B cell (primary cell): ENCODE data around the gene CHST8. TPM values are rescaled to one million over a fixed set of nuclear protein-coding genes. Genes with fewer than 3 reads are reported as not detected.

Experiments
- ATAC-seq: fragments of 200-7000 bp; cut with Tn5 transposase; one replicate; pipeline ENCODE4 v1.10.0; 2021; ENCODE audit warnings: low read depth, mild to moderate bottlenecking, moderate number of reproducible peaks, moderate library complexity
- CTCF ChIA-PET: fragments of 350-600 bp; sonication (Branson Sonifier 250); formaldehyde crosslinking; loops from one replicate; lab custom pipeline; 2021; ENCODE audit warnings: antibody characterized with exemption, inconsistent platforms; lab: Charles Lee
- POLR2A ChIA-PET: fragments of 350-600 bp; sonication (Branson Sonifier 250); formaldehyde crosslinking; loops from one replicate; lab custom pipeline; 2021; ENCODE audit warnings: antibody characterized with exemption; lab: Charles Lee
- DNase-seq: peaks from one replicate; pipeline ENCODE4 v3.0.0; 2013
- H2AFZ ChIP-seq: 2 replicates; pipeline ENCODE4 v1.6.1; 2012; ENCODE audit warnings: mild to moderate bottlenecking, low read depth, low read length; ENCODE audit not compliant: insufficient read depth, poor library complexity, severe bottlenecking
- H3K27ac ChIP-seq, 2 donors: 1 replicate in 1 of 2; 2 replicates in 1 of 2; pipeline ENCODE4 v1.5.1; 2012 to 2013; ENCODE audit warnings: low read length in 2 of 2, mild to moderate bottlenecking in 2 of 2, moderate library complexity in 1 of 2
- H3K27me3 ChIP-seq, 4 experiments: fragments of 200-600 bp in 1 of 4; sonication (generic) in 1 of 4; replicated peaks in 1 of 4; 1 replicate in 2 of 4; 2 replicates in 2 of 4; pipeline versions ENCODE4 v1.6.1 to v1.7.0; 2013 to 2016; ENCODE audit warnings: low read length in 3 of 4, mild to moderate bottlenecking in 2 of 4, mixed read lengths in 1 of 4, moderate library complexity in 1 of 4; ENCODE audit not compliant: insufficient read depth in 4 of 4, control insufficient read depth in 3 of 4; ENCODE audit errors: control extremely low read depth in 1 of 4
- H3K36me3 ChIP-seq, 2 experiments: replicated peaks in 1 of 2; 1 replicate in 1 of 2; 2 replicates in 1 of 2; pipeline versions ENCODE4 v1.6.1 to v1.7.1; 2013; ENCODE audit warnings: low read length in 1 of 2; ENCODE audit not compliant: insufficient read depth in 2 of 2, control insufficient read depth in 1 of 2; ENCODE audit errors: control extremely low read depth in 1 of 2, extremely low read depth in 1 of 2
- H3K4me1 ChIP-seq, 2 donors: fragments of 200-600 bp in 1 of 2; sonication (generic) in 1 of 2; 1 replicate in 1 of 2; 2 replicates in 1 of 2; pipeline versions ENCODE4 v1.5.1 to v1.6.1; 2013 to 2017; ENCODE audit warnings: low read length in 2 of 2; ENCODE audit not compliant: control insufficient read depth in 2 of 2, insufficient read depth in 2 of 2
- H3K4me2 ChIP-seq: replicated peaks from 2 replicates; pipeline ENCODE3; 2012; ENCODE audit warnings: mild to moderate bottlenecking, low read depth, low read length; ENCODE audit not compliant: poor library complexity, severe bottlenecking
- H3K4me3 ChIP-seq, 5 experiments: fragments of 200-600 bp in 1 of 5; sonication (generic) in 1 of 5; 1 replicate in 3 of 5; 2 replicates in 2 of 5; pipeline versions ENCODE4 v1.5.1 to v1.7.0; 2011 to 2016; ENCODE audit warnings: low read length in 4 of 5, mild to moderate bottlenecking in 4 of 5, low read depth in 2 of 5, control low read depth in 1 of 5, moderate library complexity in 1 of 5; ENCODE audit not compliant: insufficient read depth in 1 of 5; ENCODE audit errors: control extremely low read depth in 1 of 5, extremely low read depth in 1 of 5
- H3K79me2 ChIP-seq: fragments of 200-600 bp; sonication (generic); one replicate; pipeline ENCODE4 v1.6.0; 2016; ENCODE audit warnings: low read length; ENCODE audit not compliant: control insufficient read depth, insufficient read depth
- H3K9ac ChIP-seq: fragments of 200-600 bp; sonication (generic); 2 replicates; pipeline ENCODE4 v1.6.1; 2017; ENCODE audit warnings: mild to moderate bottlenecking, low read length, moderate library complexity
- H3K9me3 ChIP-seq, 3 donors: one replicate each; pipeline versions ENCODE4 v1.6.1 to v1.7.1; 2013; ENCODE audit warnings: low read length in 2 of 3; ENCODE audit not compliant: control insufficient read depth in 2 of 3, insufficient read depth in 1 of 3; ENCODE audit errors: control extremely low read depth in 1 of 3
- H4K20me1 ChIP-seq: 2 replicates; pipeline ENCODE4 v1.6.0; 2012; ENCODE audit warnings: mild to moderate bottlenecking, low read length; ENCODE audit not compliant: insufficient read depth, control insufficient read depth, poor library complexity, severe bottlenecking
- H3K27ac Mint-ChIP-seq: one replicate; pipeline ENCODE4 v1.8.0; 2021; ENCODE audit warnings: mixed read lengths
- H3K27me3 Mint-ChIP-seq: one replicate; pipeline ENCODE4 v1.8.0; 2021; ENCODE audit warnings: mixed read lengths
- H3K4me1 Mint-ChIP-seq: one replicate; pipeline ENCODE4 v1.8.0; 2021; ENCODE audit warnings: mixed read lengths
- H3K4me3 Mint-ChIP-seq: one replicate; pipeline ENCODE4 v1.8.0; 2021; ENCODE audit warnings: mixed read lengths
- H3K9me3 Mint-ChIP-seq: one replicate; pipeline ENCODE4 v1.8.0; 2022; ENCODE audit warnings: mixed read lengths; ENCODE audit not compliant: insufficient read depth
- CTCF ChIP-seq: fragments of 200-600 bp; IDR thresholded peaks from one replicate; pipeline ENCODE4 v1.8.0; 2022; ENCODE audit warnings: antibody characterized with exemption, mild to moderate bottlenecking
- EZH2 ChIP-seq: IDR thresholded peaks from 2 replicates; pipeline ENCODE4 v1.6.1; 2012; ENCODE audit warnings: borderline replicate concordance, low read depth, mild to moderate bottlenecking, moderate library complexity, low read length; ENCODE audit not compliant: insufficient read depth, poor library complexity, severe bottlenecking
- WGBS: methylation state at CpG from one replicate; pipeline ENCODE4 v1.1.5; 2013; ENCODE audit warnings: missing lambda C conversion rate; ENCODE audit not compliant: insufficient coverage; 5-methylcytosine and 5-hydroxymethylcytosine counted together
- intact Hi-C: fragments of 100-400 bp; cut with micrococcal nuclease; formaldehyde crosslinking; loops from one replicate; pipeline ENCODE4 v1.10.0; 2022
- polyA plus RNA-seq: library from polyadenylated mRNA; depleted of rRNA; stranded (reverse); fragments of >200 nt; gene quantifications from 2 replicates; pipeline ENCODE4 v1.2.3, GENCODE V29; 2012
- total RNA-seq, 2 donors: library from RNA; stranded (reverse); fragments of 120-200 nt in 1 of 2; gene quantifications; 1 replicate in 1 of 2; 2 replicates in 1 of 2; pipeline versions ENCODE4 v1.2.3 to v1.2.4, GENCODE V29; 2013 to 2022

The CHST8 gene
- total and polyA plus RNA-seq, 2 donors (not counting 1 experiment from before 2014, with no cell fraction given), result not detected

- Mint-ChIP-seq H3K27me3 (peaks cover 10% of the 10 kb centered on the region), H3K9me3 (no peaks in the 10 kb centered on the region), H3K4me3 (no peak overlapping the region), H3K27ac (no peak overlapping the region), H3K4me1 (no peaks in the 10 kb centered on the region)
- Histone ChIP-seq H3K9me3 (peaks cover 0 to 10% (median 0%) of the 10 kb centered on the region in 3 donors), H4K20me1 (no peaks in the 10 kb centered on the region), H3K9ac (no peak overlapping the region), H3K4me2 (no peak overlapping the region), H3K27ac (no peak overlapping the region), H3K4me1 (no peaks in the 10 kb centered on the region), H3K36me3 (no peaks in the 10 kb centered on the region), H3K4me3 (no peak overlapping the region), H2AFZ (no peak overlapping the region), H3K27me3 (peaks cover 0 to 9% (median 0%) of the 10 kb centered on the region in 4 experiments), H3K79me2 (no peaks in the 10 kb centered on the region)
- TF ChIP-seq CTCF (no peak), EZH2 (no peak)
- intact Hi-C loops, result no loop called here
- CTCF ChIA-PET, result no interaction called here
- POLR2A ChIA-PET, result no interaction called here
- DNase-seq (no peak), ATAC-seq (no peak)
- 94% methylated on average over 9 of the region's 12 CpGs for WGBS
Observed at GRCh38 chr19:33678796-33679585, 57.2 kb downstream of the CHST8 start.

GRCh38 chr19:33679696-33680095, 57.9 kb downstream of the CHST8 start:
- Histone ChIP-seq H3K9me3 (peaks cover 0 to 16% (median 0%) of the 10 kb centered on the region in 3 donors), H4K20me1 (no peaks in the 10 kb centered on the region), H3K4me3 (no peak overlapping the region), H3K9ac (no peak overlapping the region), H3K27me3 (peaks cover 0 to 11% (median 0%) of the 10 kb centered on the region in 4 experiments), H3K4me2 (no peak overlapping the region), H3K4me1 (no peaks in the 10 kb centered on the region), H3K27ac (no peak overlapping the region), H3K36me3 (no peaks in the 10 kb centered on the region), H2AFZ (no peak overlapping the region), H3K79me2 (no peaks in the 10 kb centered on the region)
- ATAC-seq (no peak), DNase-seq (no peak)
- TF ChIP-seq CTCF (no peak), EZH2 (no peak)
- WGBS, result 94% methylated on average over 3 of the region's 5 CpGs
- Mint-ChIP-seq H3K27ac (no peak overlapping the region), H3K4me3 (no peak overlapping the region), H3K9me3 (no peaks in the 10 kb centered on the region), H3K4me1 (no peaks in the 10 kb centered on the region), H3K27me3 (peaks cover 10% of the 10 kb centered on the region)
- intact Hi-C loops, result no loop called here
- POLR2A ChIA-PET, result no interaction called here
- CTCF ChIA-PET, result no interaction called here
